ENCODE data around the gene ISM1. TPM values are rescaled to one million over a fixed set of nuclear protein-coding genes. Genes with fewer than 3 reads are reported as not detected.

The ISM1 gene
- total RNA-seq, 2 experiments from 2014 or later: 0.87 to 1.1 TPM

- Histone ChIP-seq H3K4me1 (ENCODE audit: insufficient read depth, low read length) (peaks cover 51% of the 10 kb centered on the region), H3K36me3 (ENCODE audit: insufficient read depth, low read length) (no peaks in the 10 kb centered on the region), H3K9me3 (ENCODE audit: control insufficient read depth in 1 of 2, insufficient read depth in 1 of 2, low read length in 2 of 2) (no peaks in the 10 kb centered on the region), H3K4me3 (ENCODE audit: low read length) (no peak overlapping the region), H3K27me3 (ENCODE audit: control insufficient read depth in 1 of 2, insufficient read depth in 2 of 2, low read length in 2 of 2) (no peaks in the 10 kb centered on the region), H3K27ac (ENCODE audit: low read depth in 1 of 2, low read length in 2 of 2) (no peak overlapping the region)
- no peaks in the 10 kb centered on the region for H3K36me3 Mint-ChIP-seq (ENCODE audit: low read depth)
- H3K27me3 Mint-ChIP-seq: no peaks in the 10 kb centered on the region
- CTCF ChIA-PET: no interaction called here
- peak overlapping the region; percentile 48 for H3K27ac Mint-ChIP-seq
- no peak for DNase-seq
- ATAC-seq (ENCODE audit: poor library complexity): no peak
- H3K9me3 Mint-ChIP-seq: no peaks in the 10 kb centered on the region
- intact Hi-C loops (cut with DNase I, micrococcal nuclease): no loop called here
- no peak for TF ChIP-seq CTCF (IDR thresholded peaks at IDR 0.05)
- H3K4me1 Mint-ChIP-seq (ENCODE audit: low read depth): peaks cover 62% of the 10 kb centered on the region
- H3K4me3 Mint-ChIP-seq: no peak overlapping the region
- POLR2A ChIA-PET: interaction anchor here (1.0 to 1.3 kb wide), 2 partner anchors 29 to 30 kb away, joined by 3 to 4 read pairs; no protein-coding TSS in a partner anchor
Measured at GRCh38 chr20:13250251-13250650, 29.2 kb downstream of the ISM1 start.

DNA sequence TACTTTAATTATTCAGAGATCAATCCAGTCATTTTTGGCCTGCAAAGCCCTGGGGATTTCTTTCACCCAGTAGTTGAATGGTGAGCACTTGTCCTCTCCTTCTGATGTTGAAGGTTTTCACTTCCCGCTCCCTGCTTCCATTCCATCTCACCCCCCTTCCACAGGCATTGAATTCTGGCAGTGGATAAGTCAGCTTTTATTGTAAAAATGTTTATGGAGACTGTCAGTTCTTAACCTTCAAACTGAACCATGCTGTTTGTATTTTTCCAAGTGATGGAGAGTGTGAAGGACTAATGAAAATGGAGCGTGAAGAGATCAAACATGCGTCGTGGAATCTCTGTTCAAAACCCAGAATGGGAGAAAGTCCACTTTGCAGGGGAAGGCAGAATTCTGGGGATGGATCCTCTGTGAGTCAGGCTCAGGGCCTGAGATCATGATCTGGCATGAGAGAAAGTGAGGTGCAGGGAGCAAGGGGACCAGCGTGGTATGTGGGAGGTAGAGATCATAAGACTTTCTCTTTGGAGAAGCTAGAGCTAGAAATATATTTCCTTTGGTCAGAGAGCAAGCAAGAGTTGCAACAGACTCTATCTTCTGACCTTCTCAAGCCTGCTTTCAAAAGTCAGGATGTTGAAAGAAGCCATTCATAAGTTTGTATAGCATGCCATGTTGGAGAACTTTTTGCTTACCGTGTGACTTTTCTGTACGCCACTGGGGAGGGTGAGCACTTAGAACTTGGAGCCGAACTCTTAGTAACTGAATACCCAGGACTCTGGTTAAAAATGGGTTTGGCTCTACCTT is 30.2 kb downstream of the ISM1 start:
- H3K36me3 Mint-ChIP-seq (ENCODE audit: low read depth): no peaks in the 10 kb centered on the region
- no peak overlapping the region for H3K4me3 ChIP-seq (ENCODE audit: low read length)
- no peak for DNase-seq
- POLR2A ChIA-PET: interaction anchor here (1.3 kb wide), 1 partner anchor 31 kb away, joined by 3 read pairs; no protein-coding TSS in a partner anchor
- no peak for TF ChIP-seq CTCF (IDR thresholded peaks at IDR 0.05)
- no peak overlapping the region for H3K4me3 Mint-ChIP-seq
- intact Hi-C loops (cut with DNase I, micrococcal nuclease): no loop called here
- peaks cover 49% of the 10 kb centered on the region for H3K4me1 ChIP-seq (ENCODE audit: insufficient read depth, low read length)
- H3K27me3 Mint-ChIP-seq: no peaks in the 10 kb centered on the region
- H3K4me1 Mint-ChIP-seq (ENCODE audit: low read depth): peaks cover 60% of the 10 kb centered on the region
- H3K36me3 ChIP-seq (ENCODE audit: insufficient read depth, low read length): no peaks in the 10 kb centered on the region
- H3K9me3 Mint-ChIP-seq: no peaks in the 10 kb centered on the region
- ATAC-seq (ENCODE audit: poor library complexity): no peak
- H3K27ac Mint-ChIP-seq: peak overlapping the region; percentile 24
- CTCF ChIA-PET: no interaction called here
- H3K27ac ChIP-seq (ENCODE audit: low read depth in 1 of 2, low read length in 2 of 2): no peak overlapping the region
- no peaks in the 10 kb centered on the region for H3K9me3 ChIP-seq (ENCODE audit: control insufficient read depth in 1 of 2, insufficient read depth in 1 of 2, low read length in 2 of 2)
- no peaks in the 10 kb centered on the region for H3K27me3 ChIP-seq (ENCODE audit: control insufficient read depth in 1 of 2, insufficient read depth in 2 of 2, low read length in 2 of 2)

- no peaks in the 10 kb centered on the region for H3K9me3 ChIP-seq (ENCODE audit: control insufficient read depth in 1 of 2, insufficient read depth in 1 of 2, low read length in 2 of 2)
- H3K27ac Mint-ChIP-seq: peak overlapping the region; percentile 24
- H3K4me1 ChIP-seq (ENCODE audit: insufficient read depth, low read length): peaks cover 43% of the 10 kb centered on the region
- H3K4me3 Mint-ChIP-seq: no peak overlapping the region
- H3K27me3 ChIP-seq (ENCODE audit: control insufficient read depth in 1 of 2, insufficient read depth in 2 of 2, low read length in 2 of 2): no peaks in the 10 kb centered on the region
- H3K36me3 ChIP-seq (ENCODE audit: insufficient read depth, low read length): no peaks in the 10 kb centered on the region
- CTCF ChIA-PET: no interaction called here
- no peak overlapping the region for H3K4me3 ChIP-seq (ENCODE audit: low read length)
- no peak overlapping the region for H3K27ac ChIP-seq (ENCODE audit: low read depth in 1 of 2, low read length in 2 of 2)
- no peak for ATAC-seq (ENCODE audit: poor library complexity)
- POLR2A ChIA-PET: no interaction called here
- intact Hi-C loops (cut with DNase I, micrococcal nuclease): no loop called here
- H3K4me1 Mint-ChIP-seq (ENCODE audit: low read depth): peaks cover 54% of the 10 kb centered on the region
- H3K27me3 Mint-ChIP-seq: no peaks in the 10 kb centered on the region
- no peaks in the 10 kb centered on the region for H3K36me3 Mint-ChIP-seq (ENCODE audit: low read depth)
- no peak for TF ChIP-seq CTCF (IDR thresholded peaks at IDR 0.05)
- DNase-seq: no peak
- H3K9me3 Mint-ChIP-seq: no peaks in the 10 kb centered on the region
Measured at GRCh38 chr20:13251904-13252297, 30.8 kb downstream of the ISM1 start.

Measured in CD4-positive, alpha-beta T cell (primary cell).